RPMI7951 (cell line): Measurements from ENCODE around the gene DST. TPM values are rescaled to one million over a fixed set of nuclear protein-coding genes. Genes with fewer than 3 reads are reported as not detected.
"Not testable (repeated sequence)": the region's sequence is repeated elsewhere in the genome, so short reads cannot be mapped to it uniquely, and the experiment has no call there.

Experiments used
- DNase-seq: peaks from one replicate; pipeline ENCODE4 v3.0.0-alpha.2; 2012; ENCODE audit warnings: low read depth
- total RNA-seq: library from RNA; depleted of rRNA; stranded (reverse); fragments of >200 nt; shearing (Covaris generic); gene quantifications from 2 replicates; pipeline ENCODE4 v1.2.3, GENCODE V29; 2014

DST gene
- total RNA-seq, 1 experiment from 2014 or later, result 89.9 TPM

DNA sequence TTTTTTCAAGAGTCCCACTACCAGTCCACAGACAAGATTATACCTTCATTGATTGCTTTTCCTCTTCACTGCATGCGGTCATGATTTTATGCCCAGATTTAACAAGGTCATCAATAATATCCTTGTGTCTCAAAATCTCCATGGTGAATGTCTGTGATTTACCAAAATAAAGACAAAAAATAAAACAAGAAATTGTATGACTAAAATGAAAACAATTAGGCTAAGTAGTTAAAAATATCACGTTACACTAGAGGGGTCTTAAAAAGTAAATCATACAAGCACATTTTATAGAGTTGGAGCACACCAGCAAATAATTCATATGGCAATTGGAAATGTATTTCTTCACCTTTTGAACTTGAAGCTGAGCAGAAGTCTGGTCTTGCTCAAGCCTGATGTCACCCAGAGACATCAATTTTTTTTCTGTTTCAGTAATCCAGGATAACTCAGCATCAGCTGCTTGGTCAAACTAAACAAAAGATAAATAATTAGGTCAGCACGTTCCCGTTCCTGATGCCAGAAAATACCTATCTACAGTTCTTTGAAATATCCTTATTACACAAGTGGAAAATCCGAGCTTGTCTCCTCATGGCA lies 125.4 kb downstream of the DST start:
- no peak for DNase-seq

DNA sequence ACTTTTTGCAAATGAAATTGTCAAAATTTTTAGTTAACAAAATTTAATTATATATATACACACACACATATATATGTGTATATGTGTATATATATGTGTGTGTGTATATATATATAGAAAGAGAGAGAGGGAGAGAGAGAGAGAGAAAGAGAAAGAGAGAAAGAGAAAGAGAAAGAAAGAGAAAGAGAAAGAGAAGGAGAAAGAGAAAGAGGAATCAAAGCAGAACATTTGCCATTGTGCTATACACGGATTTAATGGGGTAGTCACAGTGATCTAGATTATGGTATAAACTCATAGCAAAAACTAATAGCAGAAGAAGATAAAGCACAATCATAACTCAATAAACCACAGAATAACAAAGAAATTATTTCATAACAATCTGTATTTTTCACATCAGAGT lies 126.7 kb downstream of the DST start:
- no peak for DNase-seq

DNA sequence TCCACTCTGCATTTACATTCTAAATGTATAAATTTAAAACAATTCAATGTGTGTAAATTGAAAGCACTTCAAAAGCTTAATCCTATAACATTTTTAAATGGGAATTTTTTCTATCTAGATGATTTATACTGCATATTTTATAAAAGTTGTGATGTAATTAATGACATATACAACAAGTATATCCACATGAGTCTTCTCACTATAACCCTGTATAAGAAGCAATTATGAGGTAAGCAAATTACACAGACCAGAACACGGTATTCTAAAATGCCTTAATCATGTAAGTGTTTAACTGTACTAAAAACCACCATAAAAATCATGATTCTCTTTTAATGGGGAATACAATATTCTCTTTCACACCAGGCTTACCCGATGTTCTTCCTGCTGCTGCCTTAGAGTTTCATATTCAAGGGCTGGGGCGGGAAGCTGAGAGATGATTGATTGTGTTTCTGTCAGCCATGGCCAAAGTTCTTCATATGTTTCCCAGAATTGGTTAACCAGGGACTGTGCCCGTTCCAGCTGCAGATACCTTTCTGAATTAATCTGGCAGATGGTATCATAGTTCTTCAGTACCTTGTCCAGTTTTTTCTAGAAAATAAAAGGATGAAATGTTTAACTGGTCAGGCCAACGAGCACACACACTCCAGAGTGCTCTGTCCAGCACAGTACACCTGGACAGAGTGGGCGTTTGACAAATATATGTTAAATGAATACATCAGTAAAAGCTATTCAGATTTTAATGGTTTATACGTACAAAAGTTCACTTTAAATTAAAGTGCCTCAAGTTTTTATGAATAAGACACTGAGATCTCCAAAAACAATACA lies 127.4 kb downstream of the DST start:
- DNase-seq, result no peak

DNA sequence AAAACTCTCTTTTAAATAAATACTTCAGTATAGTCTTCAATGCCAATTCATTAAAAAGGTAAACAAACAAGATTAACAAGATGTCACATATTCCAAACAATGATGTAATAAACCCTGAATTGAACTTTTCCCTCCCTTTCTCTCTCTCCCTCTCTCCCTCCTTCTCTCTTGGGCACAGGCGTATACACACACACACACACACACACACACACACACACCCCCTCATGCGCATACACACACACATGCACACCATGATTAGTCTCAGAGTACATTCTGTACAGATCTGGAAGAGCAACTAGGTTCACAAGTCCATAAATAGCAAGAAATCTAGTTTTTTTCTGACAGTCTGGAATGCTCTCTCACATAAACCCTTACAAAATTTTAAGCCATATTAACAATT lies 128.3 kb downstream of the DST start:
- no peak for DNase-seq

DNA sequence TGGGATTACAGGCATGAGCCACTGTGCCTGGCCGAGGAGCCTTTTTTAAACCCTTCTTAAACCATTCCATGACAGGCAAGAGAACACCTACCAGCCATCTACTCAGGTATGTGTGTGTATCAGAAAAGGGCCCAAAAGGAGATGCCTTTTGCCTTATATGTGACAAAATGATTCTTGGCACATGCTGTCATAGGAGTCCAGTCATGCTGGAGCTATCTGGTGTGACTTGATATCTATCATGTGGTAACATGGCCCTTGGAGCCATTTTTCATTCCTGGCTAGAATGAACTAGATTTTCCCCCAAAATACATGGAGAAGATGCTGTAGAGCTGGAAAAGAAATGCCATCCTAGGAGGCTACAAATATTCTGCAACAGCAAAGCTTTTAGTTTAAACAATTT lies 129.1 kb downstream of the DST start:
- DNase-seq, result peak; percentile 6

DNA sequence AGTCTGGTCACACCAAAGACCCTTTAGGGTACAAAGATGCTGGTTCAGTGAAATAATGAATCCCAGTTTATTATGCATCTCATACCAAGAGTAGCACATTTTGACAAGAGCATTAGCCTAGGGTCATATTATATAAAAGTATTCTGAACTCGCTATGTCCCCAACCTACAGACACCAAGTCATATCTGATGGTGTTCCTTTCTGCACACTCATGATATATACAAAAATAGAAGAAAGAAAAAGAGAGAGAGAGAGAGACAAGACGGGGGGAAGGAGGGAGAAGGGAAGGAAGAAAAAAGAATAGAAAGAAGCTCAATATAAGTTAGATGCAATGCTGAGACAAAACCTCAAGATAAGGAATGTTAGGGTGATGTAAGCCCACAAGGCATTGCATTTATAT lies 131.1 kb downstream of the DST start:
- no peak for DNase-seq

DNA sequence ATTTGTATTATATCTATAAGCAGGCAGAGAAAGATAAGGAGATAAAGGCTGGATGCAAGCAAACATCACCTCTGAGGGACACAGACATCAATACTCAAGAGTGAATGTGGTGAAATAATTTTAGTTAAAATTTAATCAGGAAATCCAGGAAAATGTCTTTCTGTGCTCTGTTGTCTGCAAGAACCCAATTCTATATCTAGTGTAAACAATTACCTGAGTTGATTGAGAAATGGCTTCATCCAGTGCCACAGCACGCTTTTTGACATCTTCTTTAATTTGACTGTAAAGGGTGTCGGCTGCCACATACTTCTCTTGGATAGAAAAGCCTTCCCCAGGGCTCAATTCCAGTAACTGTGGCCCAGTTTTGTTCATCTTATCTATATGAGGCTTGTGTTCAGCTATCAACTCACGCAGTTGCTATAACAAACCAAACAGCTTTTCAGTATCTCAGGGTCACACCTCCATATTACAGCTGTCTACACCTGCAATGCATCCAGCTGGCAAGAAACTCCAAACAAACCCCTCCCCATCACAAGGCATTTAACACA lies 131.6 kb downstream of the DST start:
- DNase-seq, result no peak

DNA sequence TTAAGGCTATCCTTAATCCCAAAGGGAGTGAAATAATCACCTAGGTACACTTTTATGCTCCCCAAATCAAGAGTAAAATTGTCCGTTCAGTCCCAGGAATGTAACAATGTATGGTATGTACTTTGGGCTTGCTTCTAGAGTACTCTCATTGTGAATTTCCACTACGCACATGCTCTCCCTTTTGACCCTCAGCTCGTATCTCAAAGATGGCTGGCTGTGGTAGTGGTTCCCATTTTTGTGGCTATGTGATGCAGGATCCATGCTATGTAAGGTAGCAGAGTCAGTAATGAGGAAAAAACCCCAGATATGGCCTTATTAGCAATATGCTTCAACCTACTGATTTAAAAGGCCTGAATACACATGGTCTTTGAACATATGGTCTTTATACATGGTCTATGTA lies 133.7 kb downstream of the DST start:
- DNase-seq, result no peak

DNA sequence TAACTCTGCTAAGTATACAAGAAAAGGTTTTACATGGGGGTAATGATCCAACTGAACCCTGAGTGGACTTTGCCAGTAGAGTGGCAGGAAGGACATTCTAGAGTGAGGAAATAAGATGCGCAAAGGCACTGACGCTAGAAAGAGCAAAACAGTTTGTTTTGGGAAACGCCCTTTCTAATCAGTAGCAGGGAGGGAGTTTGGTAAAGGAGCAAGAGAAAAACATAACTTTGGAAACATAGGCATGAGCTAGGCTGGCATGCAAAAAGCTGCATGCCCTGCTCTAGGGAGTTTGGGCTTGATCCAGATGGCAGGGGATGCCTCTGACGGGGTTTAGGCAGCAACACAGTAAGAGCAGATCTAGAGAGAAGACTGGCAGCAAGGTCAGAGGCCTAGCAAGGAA lies 135.2 kb downstream of the DST start:
- no peak for DNase-seq

DNA sequence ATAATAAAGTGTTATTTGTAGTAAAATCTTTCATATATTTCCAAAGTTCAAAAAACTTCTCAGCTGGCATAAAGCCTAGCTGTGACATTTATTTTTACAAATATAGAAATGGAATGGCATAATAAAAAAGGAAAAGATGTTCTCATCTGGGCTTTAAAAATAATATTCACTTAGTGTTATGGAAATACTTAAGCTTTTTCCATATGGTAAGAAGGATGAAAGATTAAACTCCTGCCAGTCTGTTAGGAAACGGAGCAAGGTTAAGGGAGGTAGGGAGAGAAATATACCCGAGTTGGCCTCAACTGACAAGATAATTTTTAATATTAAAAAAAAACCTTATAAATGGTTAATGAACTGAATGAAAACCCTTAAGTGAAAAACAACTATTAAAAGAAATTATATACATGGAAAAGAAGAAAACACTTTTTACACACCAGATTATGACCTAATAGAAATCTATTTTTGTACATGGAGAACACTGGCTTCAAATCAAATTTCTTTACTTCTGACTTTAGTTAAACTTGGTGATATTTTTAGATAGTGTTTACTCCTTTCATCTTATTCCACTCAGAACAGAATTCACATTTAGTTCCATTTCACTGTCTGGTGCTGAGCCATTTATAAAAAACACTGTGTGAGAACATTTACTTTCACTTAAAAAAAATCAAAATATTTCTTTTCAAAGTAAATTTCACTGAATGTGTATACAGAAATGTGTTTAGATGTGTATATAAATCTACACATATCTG lies 137.0 kb downstream of the DST start:
- no peak for DNase-seq

DNA sequence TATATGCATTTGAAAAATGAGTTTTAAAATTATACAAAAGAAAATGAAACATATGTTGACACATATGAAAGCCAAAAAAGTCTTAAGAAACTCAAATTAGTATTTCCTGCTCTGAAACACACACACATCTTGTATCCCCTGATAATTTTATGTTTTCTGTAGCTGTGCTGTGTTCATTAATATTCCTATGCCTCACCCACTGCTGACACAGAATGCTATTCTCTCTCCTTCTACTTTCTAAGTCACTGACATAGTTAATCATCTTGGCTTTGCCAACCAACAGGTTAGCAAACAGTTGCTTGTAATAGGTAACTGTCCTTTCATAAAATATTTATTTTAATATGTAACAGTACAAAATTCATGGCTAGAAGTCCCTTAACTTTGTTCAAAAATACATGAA lies 140.7 kb downstream of the DST start:
- DNase-seq, result no peak

DNA sequence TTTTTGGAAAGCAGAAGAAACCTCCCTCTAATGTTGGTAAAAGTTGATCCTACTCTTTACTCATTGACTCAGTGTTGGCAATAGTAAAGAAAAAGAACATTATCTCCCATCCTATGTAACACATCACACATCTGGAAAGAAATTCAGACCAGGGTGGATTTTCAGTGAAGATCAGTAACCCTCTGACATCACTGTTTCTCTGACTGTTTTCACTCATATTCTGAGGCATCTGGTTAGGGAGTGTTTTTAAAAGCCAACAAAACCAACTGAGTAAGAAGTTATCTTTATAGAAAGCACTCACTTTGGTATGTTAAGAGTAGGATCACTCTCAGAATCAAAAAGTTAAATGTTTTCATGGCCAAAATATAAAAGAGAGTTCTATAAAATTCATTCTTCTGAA lies 143.6 kb downstream of the DST start:
- DNase-seq, result no peak

DNA sequence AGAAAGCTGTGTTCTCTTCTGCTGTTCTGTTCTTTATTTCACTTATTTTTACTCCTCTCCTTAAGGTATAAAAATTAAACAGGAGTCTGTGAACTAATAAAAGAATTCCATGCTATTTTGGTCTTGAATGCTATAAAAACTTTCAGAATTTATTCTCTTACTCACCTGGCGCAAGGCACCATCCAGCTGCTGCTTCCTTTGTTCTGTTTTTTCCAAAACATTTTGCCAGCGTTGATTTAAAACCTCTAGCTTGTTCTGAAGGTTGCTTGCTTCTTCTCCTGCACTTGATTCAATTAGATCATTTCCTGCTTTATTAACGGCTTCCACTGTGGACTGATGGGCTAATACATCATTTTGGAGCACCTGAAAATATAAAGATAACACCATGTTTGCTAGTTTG lies 145.0 kb downstream of the DST start:
- no peak for DNase-seq

DNA sequence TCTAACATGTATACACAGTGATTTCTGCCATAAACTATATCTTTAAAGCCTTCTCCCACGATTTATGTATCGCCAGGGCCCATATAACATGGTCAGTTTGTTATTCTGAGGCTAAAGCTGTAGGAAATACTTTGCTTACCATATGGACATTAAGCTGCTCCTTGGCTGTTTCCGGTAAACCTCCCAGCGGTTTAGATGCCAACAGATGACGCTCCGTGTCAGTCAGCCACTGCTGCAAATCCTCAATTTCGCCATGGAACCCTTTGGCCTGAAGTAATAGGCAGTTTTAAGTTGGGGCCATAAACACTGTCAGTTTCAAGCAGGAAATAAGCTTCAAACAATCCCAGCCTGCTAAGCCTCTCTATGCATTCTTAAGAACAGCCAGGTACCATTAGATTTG lies 145.4 kb downstream of the DST start:
- no peak for DNase-seq

DNA sequence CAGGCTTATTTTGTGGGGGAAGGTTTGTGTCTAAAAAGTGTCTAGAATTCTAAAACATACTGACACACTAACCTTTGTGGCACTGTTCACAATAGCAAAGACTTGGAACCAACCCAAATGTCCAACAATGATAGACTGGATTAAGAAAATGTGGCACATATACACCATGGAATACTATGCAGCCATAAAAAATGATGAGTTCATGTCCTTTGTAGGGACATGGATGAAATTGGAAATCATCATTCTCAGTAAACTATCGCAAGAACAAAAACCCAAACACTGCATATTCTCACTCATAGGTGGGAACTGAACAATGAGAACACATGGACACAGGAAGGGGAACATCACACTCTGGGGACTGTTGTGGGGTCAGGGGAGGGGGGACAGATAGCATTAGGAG lies 146.0 kb downstream of the DST start:
- not testable (repeated sequence) for DNase-seq

DNA sequence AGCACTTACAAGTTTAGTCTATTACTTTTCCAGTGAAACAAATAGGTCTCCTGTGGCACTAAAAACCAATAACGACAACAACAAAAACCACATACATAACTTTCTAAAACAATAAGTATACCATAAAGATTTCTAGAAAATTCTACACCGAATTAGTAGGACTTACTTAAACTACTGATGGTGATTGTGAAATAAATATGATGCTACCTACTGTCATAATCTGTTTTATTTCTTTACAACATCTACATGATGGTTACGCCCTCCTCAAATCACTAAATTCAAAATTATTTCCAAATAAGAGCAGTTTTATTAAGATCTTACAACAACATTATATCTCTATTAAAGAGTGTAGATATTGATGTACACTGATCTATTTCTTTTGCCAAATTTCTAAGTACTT lies 147.0 kb downstream of the DST start:
- DNase-seq, result no peak

DNA sequence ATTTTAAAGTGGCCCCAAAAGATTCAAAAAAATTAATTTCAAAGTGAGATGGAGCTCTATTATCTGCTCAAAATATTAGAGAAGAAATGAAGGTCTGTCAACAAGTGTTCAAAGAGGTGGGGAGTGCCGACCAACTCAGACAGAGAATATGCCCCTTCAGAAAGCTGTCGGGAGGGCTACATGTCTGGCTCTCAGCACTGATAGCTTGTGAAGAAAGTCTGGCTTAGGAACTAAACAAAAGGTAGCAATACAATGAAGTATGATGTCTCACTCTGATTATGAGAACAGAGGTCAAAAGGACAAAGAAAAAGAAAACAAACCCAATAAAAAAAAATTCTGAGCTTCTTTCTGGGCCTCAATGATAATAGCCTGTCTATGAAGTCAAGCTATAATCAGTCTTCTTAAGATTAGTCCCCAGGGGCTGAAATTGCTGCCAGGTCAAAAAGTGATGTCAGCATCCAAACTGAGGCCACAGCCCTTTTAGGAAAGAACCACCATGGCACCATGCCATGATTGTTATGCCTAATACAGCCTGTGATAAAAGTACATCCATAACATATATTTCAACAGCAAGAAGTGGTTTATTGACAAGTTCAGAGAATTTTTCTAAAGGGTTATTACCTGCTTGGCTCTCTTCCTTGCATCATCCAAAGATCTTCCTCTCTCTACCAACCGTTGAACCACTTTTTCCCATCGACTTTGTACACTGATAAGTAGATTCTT lies 150.9 kb downstream of the DST start:
- DNase-seq, result peak; percentile 22

DNA sequence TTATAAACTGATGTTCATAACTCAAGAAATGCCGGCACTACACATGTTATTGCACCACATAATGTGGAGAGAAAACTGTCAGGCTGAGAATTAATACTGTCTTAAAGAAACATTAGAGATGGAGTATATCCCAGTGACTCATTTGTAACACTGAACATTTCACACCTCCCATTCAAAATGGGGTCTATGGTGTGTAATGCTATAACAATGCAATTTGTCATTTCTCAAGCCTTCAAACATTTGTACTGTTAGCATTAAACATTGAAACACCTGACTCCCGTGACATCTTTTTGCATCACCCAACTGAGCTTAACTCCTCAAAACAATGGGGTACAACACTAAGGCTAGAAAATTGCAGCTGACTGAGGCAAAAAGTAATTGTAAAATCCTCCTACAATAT lies 151.7 kb downstream of the DST start:
- DNase-seq, result peak; percentile 14

DNA sequence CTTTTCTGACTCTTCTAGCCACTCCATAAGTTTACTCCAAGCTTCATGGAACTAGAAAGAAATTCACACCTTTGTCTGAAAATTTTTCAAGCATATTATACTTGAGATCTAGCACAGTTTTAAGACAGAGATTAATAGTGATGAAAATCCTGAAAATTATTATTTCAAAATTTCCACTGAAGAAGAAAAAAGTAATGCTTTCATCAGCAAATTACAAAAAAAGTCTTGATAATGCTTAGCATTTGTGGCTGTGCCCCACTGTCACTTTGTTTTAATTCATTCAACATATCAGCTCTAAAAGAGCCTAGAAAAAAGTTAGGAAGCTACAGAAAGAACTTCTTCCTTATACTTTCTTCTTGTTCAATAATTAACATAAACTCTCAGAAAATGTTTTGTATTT lies 153.1 kb downstream of the DST start:
- DNase-seq, result no peak

DNA sequence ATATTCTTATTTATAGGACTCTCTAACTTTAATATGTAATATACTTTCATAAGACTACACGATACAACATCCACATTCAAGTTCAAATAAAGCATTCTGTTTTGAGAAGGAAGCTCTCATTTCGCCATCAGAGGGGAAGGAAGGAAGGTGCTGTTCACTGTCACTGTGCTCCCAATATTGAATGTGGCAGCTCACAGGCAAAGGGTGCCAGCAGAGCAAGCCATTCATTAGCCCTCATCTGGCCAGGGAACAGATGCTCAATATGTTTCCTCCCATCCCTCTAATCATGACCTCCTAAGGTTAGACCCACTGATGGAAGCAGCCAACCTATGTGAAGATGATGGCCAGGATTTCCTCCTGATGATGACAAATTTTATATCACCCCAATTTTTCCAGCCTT lies 154.4 kb downstream of the DST start:
- no peak for DNase-seq

DNA sequence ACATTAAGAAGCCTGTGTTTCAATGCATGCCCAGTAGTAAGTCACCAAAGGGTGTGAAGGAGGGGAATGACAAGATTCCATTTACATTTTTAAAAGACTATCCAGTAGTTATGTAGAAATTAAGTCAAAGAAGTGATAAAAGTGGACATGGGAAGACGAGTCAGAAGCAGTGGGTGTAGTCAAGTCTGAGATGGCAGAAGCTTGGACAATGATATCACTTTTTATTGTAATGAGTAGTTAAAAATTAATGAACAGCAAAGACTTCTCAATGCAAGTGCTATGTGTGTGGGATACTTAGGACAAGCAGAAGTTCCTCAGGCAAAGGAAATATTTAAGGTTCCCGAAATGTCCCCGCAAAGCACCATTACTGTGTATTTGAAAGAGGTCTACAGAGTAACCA lies 156.0 kb downstream of the DST start:
- no peak for DNase-seq

DNA sequence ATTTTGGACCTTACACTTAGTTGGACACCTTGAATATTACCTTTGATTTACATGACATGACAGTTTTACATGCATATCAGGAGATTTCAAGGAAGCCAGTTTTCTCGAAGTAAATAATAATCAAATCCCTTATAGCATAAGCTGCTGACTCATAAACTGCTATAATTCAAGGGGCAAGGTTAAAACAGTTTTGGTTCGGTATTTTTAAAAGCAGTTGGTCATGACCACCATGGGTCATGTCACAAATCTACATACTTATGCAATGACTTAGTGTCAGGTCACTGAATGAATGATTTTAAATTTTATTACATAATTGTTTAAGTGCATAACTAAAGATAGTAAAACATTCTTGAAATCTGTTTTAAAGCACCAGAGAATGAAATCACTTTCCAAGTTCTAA lies 158.0 kb downstream of the DST start:
- peak; percentile 7 for DNase-seq
